22Rv1 (cell line): ENCODE data around the gene IGLON5.

Experiments used
- CTCF ChIP-seq: fragments of 450-650 bp; IDR thresholded peaks from 2 replicates; pipeline ENCODE4 v1.5.1; 2017; ENCODE audit warnings: mild to moderate bottlenecking
- ZFX ChIP-seq: fragments of 450-650 bp; IDR thresholded peaks from 2 replicates; pipeline ENCODE4 v1.6.1; 2017; ENCODE audit warnings: antibody characterized with exemption, borderline replicate concordance

GRCh38 chr19:51352783-51353360 lies 41.4 kb downstream of the IGLON5 start:
- no peak for TF ChIP-seq CTCF
- no peak for TF ChIP-seq ZFX
